Choroid plexus epithelial cell (primary cell): ENCODE results near the gene KRTAP27-1.

ENCODE experiments used
- DNase-seq: peaks from one replicate; pipeline ENCODE4 v3.0.0-alpha.2; 2010; ENCODE audit warnings: low read depth
- H3K4me3 ChIP-seq: 2 replicates; pipeline ENCODE4 v1.5.1; 2011; ENCODE audit warnings: low read depth, mild to moderate bottlenecking, control low read depth, low read length, moderate library complexity
- TF ChIP-seq, protein P1 (sequence below): conservative IDR thresholded peaks from 2 replicates; pipeline ENCODE4 v1.5.1; 2011; ENCODE audit warnings: low read depth, mild to moderate bottlenecking, control low read depth, inconsistent platforms, low read length, moderate library complexity

The KRTAP27-1 gene

DNA sequence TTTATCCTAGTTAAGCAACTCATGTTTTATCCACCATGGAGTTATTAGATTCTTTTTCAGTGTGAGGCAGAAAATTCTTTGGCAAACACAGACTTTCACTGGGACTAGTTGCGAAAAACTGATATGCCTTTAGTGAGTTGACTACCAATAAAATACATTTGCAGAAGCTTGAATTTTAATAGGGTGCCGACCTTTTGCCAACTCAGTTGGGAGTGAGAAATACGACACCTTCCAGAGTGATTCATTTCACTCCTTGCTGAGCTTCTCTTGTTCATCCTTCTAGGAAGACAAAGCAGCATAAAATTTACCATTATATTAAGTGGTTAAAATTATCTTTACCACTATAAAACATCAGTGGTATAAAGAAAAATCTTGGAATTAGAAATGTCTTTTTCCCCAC lies 12.1 kb upstream of the KRTAP27-1 start:
- TF ChIP-seq, protein P1, sequence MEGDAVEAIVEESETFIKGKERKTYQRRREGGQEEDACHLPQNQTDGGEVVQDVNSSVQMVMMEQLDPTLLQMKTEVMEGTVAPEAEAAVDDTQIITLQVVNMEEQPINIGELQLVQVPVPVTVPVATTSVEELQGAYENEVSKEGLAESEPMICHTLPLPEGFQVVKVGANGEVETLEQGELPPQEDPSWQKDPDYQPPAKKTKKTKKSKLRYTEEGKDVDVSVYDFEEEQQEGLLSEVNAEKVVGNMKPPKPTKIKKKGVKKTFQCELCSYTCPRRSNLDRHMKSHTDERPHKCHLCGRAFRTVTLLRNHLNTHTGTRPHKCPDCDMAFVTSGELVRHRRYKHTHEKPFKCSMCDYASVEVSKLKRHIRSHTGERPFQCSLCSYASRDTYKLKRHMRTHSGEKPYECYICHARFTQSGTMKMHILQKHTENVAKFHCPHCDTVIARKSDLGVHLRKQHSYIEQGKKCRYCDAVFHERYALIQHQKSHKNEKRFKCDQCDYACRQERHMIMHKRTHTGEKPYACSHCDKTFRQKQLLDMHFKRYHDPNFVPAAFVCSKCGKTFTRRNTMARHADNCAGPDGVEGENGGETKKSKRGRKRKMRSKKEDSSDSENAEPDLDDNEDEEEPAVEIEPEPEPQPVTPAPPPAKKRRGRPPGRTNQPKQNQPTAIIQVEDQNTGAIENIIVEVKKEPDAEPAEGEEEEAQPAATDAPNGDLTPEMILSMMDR, result no peak
- H3K4me3 ChIP-seq, result no peak overlapping the region
- DNase-seq, result peak; percentile 38

GRCh38 chr21:30348506-30348905 lies 11.0 kb upstream of the KRTAP27-1 start, which contains the start of gene KRTAP23-1:
TSS of gene KRTAP23-1 (minus strand) at chr21:30348606. CDS start at chr21:30348606, 0 bp downstream.
- TF ChIP-seq, protein P1, result no peak
- no peak within 1 kb of the TSS for H3K4me3 ChIP-seq
- DNase-seq, result no peak

GRCh38 chr21:30345014-30345413 lies 7.5 kb upstream of the KRTAP27-1 start:
- H3K4me3 ChIP-seq, result no peak overlapping the region
- DNase-seq, result no peak
- TF ChIP-seq, protein P1, result no peak

GRCh38 chr21:30340714-30341573 lies 3.5 kb upstream of the KRTAP27-1 start:
- peak; percentile 72 for DNase-seq
- TF ChIP-seq, protein P1, result peak; percentile 89

DNA sequence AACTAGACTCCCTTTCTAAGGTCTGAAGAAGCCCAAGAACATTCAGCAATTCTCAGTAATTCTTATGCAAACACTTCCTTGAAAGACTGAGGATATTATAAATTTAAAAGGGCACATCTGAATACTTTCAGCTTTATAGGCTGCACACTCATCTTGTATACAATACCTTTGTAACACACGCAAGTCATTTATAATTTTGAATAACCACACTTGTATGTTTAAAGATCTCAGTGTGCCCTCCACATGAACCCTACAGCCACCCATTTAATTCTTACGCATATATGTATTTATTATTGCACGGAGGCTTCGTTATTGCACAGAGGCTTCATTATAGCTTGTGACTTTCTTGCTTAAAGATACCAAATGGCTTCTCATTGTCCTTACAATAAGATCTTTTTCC lies 1.2 kb upstream of the KRTAP27-1 start:
- no peak for DNase-seq
- H3K4me3 ChIP-seq, result no peak overlapping the region
- TF ChIP-seq, protein P1, result no peak

More at GRCh38 chr21:30340714-30341573, 3.5 kb upstream of the KRTAP27-1 start:
- no peak overlapping the region for H3K4me3 ChIP-seq

- TF ChIP-seq, protein P1, result no peak
- no peak for DNase-seq
- no peak overlapping the region for H3K4me3 ChIP-seq
Measured at GRCh38 chr21:30337772-30338171, 278 bp upstream of the KRTAP27-1 start.

DNA sequence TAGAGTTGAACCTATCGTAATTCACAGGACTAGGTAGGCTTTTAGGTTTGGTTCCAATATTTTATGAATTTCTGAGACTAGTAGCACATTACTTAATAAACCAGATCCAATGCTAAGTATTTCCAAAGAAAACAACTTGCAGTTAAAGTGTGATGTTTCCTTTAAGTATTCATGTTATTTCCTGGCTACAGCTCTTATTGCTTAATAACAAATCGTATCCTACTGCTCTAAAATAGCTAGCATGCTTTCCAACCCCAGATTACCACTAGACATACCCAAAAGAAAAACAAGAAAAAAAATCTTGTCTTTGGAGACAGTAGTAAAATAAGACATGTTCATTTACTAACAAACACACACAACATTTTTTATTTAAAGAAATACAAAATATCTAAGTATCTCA lies 898 bp downstream of the KRTAP27-1 start:
- DNase-seq, result peak; percentile 75
- TF ChIP-seq, protein P1, result no peak
- no peak overlapping the region for H3K4me3 ChIP-seq
